NB4 (cell line): ENCODE results near the gene POLR3H.

ENCODE experiments used
- DNase-seq: peaks from one replicate; pipeline ENCODE4 v3.0.0; 2010; ENCODE audit warnings: low read depth
- H3K4me3 ChIP-seq: one replicate; pipeline ENCODE4 v1.5.1; 2011; ENCODE audit warnings: mild to moderate bottlenecking, low read depth, low read length, moderate library complexity
- MYC ChIP-seq: IDR thresholded peaks from 2 replicates; pipeline ENCODE4 v1.6.1; 2011; ENCODE audit warnings: low read depth, low read length
- POLR2A ChIP-seq: IDR thresholded peaks from 2 replicates; pipeline ENCODE4 v1.6.1; 2011; ENCODE audit warnings: mild to moderate bottlenecking; ENCODE audit not compliant: insufficient read length; ENCODE audit errors: extremely low read depth
- TF ChIP-seq, protein P1 (sequence below): IDR thresholded peaks from one replicate; pipeline ENCODE4 v1.5.1; 2012; ENCODE audit warnings: low read depth, low read length
- TF ChIP-seq, protein P2 (sequence below): IDR thresholded peaks from 2 replicates; pipeline ENCODE4 v1.6.1; 2011; ENCODE audit warnings: low read depth, low read length

Gene POLR3H

GRCh38 chr22:41524809-41525449 is 19.3 kb downstream of the POLR3H start:
- peak; percentile 54 for DNase-seq
- TF ChIP-seq, protein P1, sequence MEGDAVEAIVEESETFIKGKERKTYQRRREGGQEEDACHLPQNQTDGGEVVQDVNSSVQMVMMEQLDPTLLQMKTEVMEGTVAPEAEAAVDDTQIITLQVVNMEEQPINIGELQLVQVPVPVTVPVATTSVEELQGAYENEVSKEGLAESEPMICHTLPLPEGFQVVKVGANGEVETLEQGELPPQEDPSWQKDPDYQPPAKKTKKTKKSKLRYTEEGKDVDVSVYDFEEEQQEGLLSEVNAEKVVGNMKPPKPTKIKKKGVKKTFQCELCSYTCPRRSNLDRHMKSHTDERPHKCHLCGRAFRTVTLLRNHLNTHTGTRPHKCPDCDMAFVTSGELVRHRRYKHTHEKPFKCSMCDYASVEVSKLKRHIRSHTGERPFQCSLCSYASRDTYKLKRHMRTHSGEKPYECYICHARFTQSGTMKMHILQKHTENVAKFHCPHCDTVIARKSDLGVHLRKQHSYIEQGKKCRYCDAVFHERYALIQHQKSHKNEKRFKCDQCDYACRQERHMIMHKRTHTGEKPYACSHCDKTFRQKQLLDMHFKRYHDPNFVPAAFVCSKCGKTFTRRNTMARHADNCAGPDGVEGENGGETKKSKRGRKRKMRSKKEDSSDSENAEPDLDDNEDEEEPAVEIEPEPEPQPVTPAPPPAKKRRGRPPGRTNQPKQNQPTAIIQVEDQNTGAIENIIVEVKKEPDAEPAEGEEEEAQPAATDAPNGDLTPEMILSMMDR: peak; percentile 1
- no peak for TF ChIP-seq POLR2A
- no peak overlapping the region for H3K4me3 ChIP-seq

DNA sequence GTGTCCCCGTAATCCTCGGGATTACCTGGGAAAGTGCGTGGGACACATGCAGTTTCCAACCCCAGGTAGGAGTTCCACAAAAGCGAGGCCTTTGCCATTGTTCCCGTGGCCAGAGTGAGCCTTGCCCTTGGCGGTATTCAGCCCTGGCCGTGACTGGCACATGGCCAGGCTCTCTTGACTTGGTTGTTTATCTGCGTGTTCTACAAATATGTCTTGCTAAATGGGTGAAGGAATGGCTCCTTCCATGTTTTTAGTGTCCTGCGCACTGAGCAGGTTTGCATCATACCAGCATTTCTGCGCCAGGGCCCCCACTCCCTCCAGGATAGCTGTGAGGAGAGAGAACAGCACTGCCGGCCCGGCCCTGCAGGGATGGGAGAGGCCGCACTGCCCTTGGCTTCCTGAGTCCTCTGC is 20.0 kb downstream of the POLR3H start:
- TF ChIP-seq, protein P2, sequence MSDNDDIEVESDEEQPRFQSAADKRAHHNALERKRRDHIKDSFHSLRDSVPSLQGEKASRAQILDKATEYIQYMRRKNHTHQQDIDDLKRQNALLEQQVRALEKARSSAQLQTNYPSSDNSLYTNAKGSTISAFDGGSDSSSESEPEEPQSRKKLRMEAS: no peak
- TF ChIP-seq POLR2A (no peak), MYC (no peak)
- H3K4me3 ChIP-seq: no peak overlapping the region
- DNase-seq: no peak

DNA sequence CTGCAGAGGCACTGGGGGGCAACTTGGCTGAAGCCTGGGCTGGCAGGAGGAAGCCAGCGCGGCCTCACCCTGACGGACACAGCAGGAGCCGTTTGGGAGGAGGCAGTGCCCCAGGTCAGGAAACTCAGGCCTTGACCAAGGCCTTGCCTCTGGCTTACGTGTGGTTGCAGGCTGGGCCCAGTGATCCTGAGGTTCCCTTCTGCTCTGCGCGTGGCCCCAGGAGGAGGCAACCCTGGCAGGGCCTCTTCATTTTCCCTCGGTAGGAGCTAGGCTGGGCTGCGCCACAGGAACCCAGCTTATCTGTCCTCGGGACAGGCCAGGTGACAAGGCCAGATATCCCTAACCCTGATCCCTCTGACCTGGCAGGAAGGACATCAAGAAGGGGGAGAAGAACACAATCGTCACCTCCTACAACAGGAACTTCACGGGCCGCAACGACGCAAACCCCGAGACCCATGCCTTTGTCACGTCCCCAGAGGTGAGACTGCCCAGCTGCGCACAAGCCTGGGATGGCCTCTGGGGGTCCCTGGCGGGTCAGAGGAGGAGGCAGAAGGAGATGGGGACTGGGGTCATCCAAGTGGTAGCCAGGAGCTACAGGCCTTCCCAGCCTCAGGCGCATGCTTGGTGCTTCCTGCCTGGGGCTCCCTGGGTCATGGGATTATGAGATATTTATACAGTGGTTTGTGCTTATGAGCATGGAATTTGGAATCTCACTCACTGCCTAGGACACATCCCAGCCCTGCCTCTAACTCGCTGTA is 20.6 kb downstream of the POLR3H start:
- no peak for DNase-seq
- no peak for TF ChIP-seq MYC
- TF ChIP-seq, protein P1: peak; percentile 12
- H3K4me3 ChIP-seq: no peak overlapping the region

GRCh38 chr22:41522813-41523212 is 21.5 kb downstream of the POLR3H start:
- no peak overlapping the region for H3K4me3 ChIP-seq
- no peak for DNase-seq
- no peak for TF ChIP-seq POLR2A
- TF ChIP-seq, protein P1: no peak
- TF ChIP-seq MYC: no peak
- TF ChIP-seq, protein P2: no peak

DNA sequence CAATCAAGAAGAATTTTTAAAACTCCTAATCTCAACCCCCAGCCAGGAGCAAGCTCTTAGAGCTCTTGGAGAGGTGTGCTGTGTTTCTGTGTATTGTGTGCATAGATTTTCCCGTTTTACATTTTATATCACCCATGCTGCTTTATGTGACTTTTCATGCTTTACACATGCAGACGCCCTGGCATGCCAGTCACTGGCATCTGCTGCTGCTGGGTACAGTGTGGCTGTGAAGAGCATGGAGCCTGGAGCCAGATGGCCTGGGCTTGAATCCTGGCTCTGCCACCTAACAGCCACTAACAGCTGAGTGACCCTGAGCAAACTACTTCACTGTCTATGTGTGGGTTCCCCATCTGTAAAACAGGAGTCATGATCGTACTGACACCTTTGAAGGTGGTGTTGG is 23.1 kb downstream of the POLR3H start:
- no peak for DNase-seq
- no peak overlapping the region for H3K4me3 ChIP-seq
- TF ChIP-seq, protein P1: no peak
- no peak for TF ChIP-seq MYC
- TF ChIP-seq POLR2A: no peak
- TF ChIP-seq, protein P2: no peak

DNA sequence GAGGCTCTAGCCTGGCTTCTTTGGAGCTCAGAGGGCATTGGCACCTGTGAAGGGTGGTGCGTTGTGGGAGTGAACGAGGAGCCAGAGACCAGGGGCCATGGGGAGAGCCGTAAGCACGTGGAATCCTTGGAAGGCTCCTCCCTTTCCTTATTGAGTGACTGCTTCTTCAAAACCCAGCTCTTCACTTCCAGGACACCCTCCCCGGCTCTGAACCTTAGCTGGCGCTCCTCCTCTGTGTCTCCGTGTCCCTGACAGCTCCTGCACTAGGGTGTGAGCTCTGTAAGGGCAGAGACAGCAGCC is 26.3 kb downstream of the POLR3H start:
- H3K4me3 ChIP-seq: no peak overlapping the region
- no peak for DNase-seq
- TF ChIP-seq, protein P1: no peak
- TF ChIP-seq MYC (no peak), POLR2A (no peak)
- TF ChIP-seq, protein P2: no peak
